Measurements from ENCODE around the gene STK17B. TPM values are rescaled to one million over a fixed set of nuclear protein-coding genes. Genes with fewer than 3 reads are reported as not detected.
A peak's percentile ranks its signal among the peaks of the same experiment; 100 is the strongest.

The STK17B gene
- total RNA-seq, 1 experiment from 2014 or later, result 22.1 TPM

DNA sequence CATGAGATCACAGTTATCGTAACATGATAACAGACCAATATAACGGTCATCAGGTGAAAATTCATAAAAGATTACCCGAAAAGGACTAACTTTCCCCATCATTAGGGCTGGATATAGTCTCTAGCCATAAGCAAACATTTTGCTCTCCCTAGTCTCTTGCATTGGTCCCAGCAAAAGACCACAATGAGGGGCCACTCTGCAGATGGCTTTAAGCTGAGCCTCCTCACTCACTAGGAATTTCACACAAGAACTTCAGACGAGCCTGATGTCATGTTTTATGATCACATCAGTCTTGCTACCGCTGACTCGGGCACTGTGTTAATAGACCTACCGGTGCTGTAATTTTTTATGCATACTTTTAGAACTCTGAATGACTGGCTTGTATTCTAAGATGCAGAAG is 35.2 kb downstream of the STK17B start:
- H4K20me1 ChIP-seq (ENCODE audit: low read length), result no peaks in the 10 kb centered on the region
- TF ChIP-seq, protein P1, sequence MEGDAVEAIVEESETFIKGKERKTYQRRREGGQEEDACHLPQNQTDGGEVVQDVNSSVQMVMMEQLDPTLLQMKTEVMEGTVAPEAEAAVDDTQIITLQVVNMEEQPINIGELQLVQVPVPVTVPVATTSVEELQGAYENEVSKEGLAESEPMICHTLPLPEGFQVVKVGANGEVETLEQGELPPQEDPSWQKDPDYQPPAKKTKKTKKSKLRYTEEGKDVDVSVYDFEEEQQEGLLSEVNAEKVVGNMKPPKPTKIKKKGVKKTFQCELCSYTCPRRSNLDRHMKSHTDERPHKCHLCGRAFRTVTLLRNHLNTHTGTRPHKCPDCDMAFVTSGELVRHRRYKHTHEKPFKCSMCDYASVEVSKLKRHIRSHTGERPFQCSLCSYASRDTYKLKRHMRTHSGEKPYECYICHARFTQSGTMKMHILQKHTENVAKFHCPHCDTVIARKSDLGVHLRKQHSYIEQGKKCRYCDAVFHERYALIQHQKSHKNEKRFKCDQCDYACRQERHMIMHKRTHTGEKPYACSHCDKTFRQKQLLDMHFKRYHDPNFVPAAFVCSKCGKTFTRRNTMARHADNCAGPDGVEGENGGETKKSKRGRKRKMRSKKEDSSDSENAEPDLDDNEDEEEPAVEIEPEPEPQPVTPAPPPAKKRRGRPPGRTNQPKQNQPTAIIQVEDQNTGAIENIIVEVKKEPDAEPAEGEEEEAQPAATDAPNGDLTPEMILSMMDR (conservative IDR thresholded peaks at IDR 0.05; ENCODE audit: low read depth, low read length), result no peak
- no peak for TF ChIP-seq EZH2 (IDR thresholded peaks at IDR 0.05; ENCODE audit: low read length, unreplicated experiment)
- no peak for TF ChIP-seq EZH2phosphoT487 (IDR thresholded peaks at IDR 0.05; ENCODE audit: borderline replicate concordance, low read length)
- intact Hi-C loops (cut with micrococcal nuclease), result no loop called here

DNA sequence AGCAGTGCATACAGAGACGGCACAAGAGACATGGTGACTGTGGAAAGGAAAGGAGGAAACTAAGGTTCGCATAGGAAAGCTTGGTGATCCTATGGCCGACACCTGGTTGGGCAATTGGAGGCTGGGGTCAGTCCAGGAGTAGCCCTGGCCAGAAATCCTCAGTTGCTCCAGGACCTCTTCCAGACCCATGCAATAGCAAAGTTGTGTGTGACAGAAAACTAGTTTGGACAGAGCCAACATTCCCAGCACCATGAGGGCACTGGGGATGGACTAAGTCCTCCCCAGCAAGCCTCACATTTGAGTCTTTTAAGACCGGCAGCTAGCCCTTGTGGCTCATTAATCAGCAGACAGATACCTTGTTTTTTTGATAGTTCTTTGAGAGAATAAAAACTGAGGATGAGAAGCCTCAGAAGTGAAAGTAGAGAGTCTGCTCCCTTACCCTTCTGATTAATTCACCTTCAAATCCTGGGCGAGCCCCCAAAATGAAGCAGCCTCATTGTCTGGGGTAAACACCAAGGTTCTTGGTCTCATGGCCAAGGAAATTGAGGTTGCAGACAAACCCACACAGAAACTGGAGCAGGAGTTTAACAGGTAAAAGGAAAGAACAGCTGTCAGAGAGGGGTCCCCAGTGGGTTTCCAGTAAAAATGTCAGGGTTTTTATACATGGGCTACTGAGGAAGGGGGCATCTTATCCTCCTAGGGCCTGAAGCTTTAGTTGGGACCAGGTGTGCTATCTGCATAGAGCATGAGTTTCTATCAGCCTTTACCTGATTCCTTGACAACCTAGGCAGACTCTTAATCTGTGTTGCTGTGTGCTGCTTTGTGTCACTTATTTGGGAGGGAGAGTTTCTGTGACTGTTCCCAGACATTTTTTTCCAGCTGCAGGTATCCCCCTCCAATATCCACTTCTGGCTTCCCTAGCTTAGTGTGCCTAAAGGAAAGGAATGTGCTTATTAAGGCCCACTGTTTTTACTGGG is 39.1 kb downstream of the STK17B start:
- H3F3A ChIP-seq (ENCODE audit: low read length, unreplicated experiment), result no peaks in the 10 kb centered on the region
- no peak overlapping the region for H3K27ac ChIP-seq (ENCODE audit: low read length)
- intact Hi-C loops (cut with micrococcal nuclease), result loop anchor here (1.0 to 2.0 kb wide), 3 partner anchors 39 to 205 kb away; partner anchors contain the start of gene STK17B
- ChIA-PET CTCF (interaction anchor here (0.6 to 0.7 kb wide), 2 partner anchors 159 to 202 kb away, joined by 3 to 4 read pairs; no protein-coding TSS in a partner anchor), POLR2A (ENCODE audit: unreplicated experiment) (no interaction called here)
- no peak overlapping the region for H2AFZ ChIP-seq (ENCODE audit: low read length)
- no peaks in the 10 kb centered on the region for H3K79me2 ChIP-seq (ENCODE audit: low read length)
- no peak for DNase-seq
- H3K9me3 ChIP-seq (ENCODE audit: low read length), result peaks cover 11% of the 10 kb centered on the region
- ATAC-seq, result peak; percentile 22
- H3K4me2 ChIP-seq (ENCODE audit: low read length), result no peak overlapping the region
- H3K4me3 ChIP-seq (ENCODE audit: low read length), result no peak overlapping the region
- no TSS peak for BruUV-seq (replicated peaks)
- peaks cover 17% of the 10 kb centered on the region for H3K36me3 ChIP-seq (ENCODE audit: low read depth, low read length)
- H3K4me1 ChIP-seq (ENCODE audit: insufficient read depth, low read length), result no peaks in the 10 kb centered on the region; the same call in 1 of the 2 replicates
- H3K9ac ChIP-seq (ENCODE audit: low read length), result no peak overlapping the region
- TF ChIP-seq EZH2phosphoT487 (IDR thresholded peaks at IDR 0.05; ENCODE audit: borderline replicate concordance, low read length) (no peak), EZH2 (IDR thresholded peaks at IDR 0.05; ENCODE audit: low read length, unreplicated experiment) (no peak)
- TF ChIP-seq, protein P1 (conservative IDR thresholded peaks at IDR 0.05; ENCODE audit: low read depth, low read length), result no peak
- no peaks in the 10 kb centered on the region for H3K9me2 ChIP-seq (replicated peaks; ENCODE audit: low read length)
- no peaks in the 10 kb centered on the region for H4K20me1 ChIP-seq (ENCODE audit: low read length)
- no peaks in the 10 kb centered on the region for H3K27me3 ChIP-seq (ENCODE audit: low read length)

More for the DNA sequence above, 35.2 kb downstream of the STK17B start:
- Histone ChIP-seq H3K4me1 (ENCODE audit: insufficient read depth, low read length) (no peaks in the 10 kb centered on the region; the same call in 1 of the 2 replicates), H3K9ac (ENCODE audit: low read length) (no peak overlapping the region), H3F3A (ENCODE audit: low read length, unreplicated experiment) (no peaks in the 10 kb centered on the region), H3K79me2 (ENCODE audit: low read length) (no peaks in the 10 kb centered on the region), H3K4me2 (ENCODE audit: low read length) (no peak overlapping the region), H3K4me3 (ENCODE audit: low read length) (no peak overlapping the region), H2AFZ (ENCODE audit: low read length) (no peak overlapping the region), H3K9me2 (replicated peaks; ENCODE audit: low read length) (no peaks in the 10 kb centered on the region), H3K27ac (ENCODE audit: low read length) (no peak overlapping the region), H3K36me3 (ENCODE audit: low read depth, low read length) (peaks cover 37% of the 10 kb centered on the region), H3K9me3 (ENCODE audit: low read length) (no peaks in the 10 kb centered on the region), H3K27me3 (ENCODE audit: low read length) (no peaks in the 10 kb centered on the region)
- POLR2A ChIA-PET (ENCODE audit: unreplicated experiment), result no interaction called here
- ATAC-seq, result no peak
- BruUV-seq (replicated peaks), result no TSS peak
- CTCF ChIA-PET, result no interaction called here
- no peak for DNase-seq
